Keratinocyte (primary cell): Measurements from ENCODE around the gene PRKAR1B. TPM values are rescaled to one million over a fixed set of nuclear protein-coding genes. Genes with fewer than 3 reads are reported as not detected.

Experiments used
- DNase-seq: peaks from one replicate; pipeline ENCODE4 v3.0.0-alpha.2; 2011; ENCODE audit warnings: low read depth, missing footprints, low spot score
- FAIRE-seq: peaks from 2 replicates; lab custom pipeline; 2011; peaks lifted over from hg19 to GRCh38; lab: Jason Lieb, UNC
- H2AFZ ChIP-seq: 2 replicates; pipeline ENCODE4 v1.6.0; 2012; ENCODE audit warnings: low read length, control low read depth, inconsistent platforms; ENCODE audit not compliant: control insufficient read depth
- H3K27ac ChIP-seq: 2 replicates; pipeline ENCODE4 v1.5.1; 2011; ENCODE audit warnings: low read length; ENCODE audit not compliant: control insufficient read depth, insufficient read depth
- H3K27me3 ChIP-seq: 3 replicates; pipeline ENCODE4 v1.6.0; 2011; ENCODE audit warnings: low read length; ENCODE audit not compliant: control insufficient read depth, insufficient read depth; ENCODE audit errors: extremely low read depth
- H3K36me3 ChIP-seq, 2 experiments: 2 replicates in 1 of 2; 3 replicates in 1 of 2; pipeline ENCODE4 v1.5.1; 2011; ENCODE audit warnings: low read length in 2 of 2, mild to moderate bottlenecking in 1 of 2; ENCODE audit not compliant: control insufficient read depth in 2 of 2, insufficient read depth in 2 of 2; ENCODE audit errors: extremely low read depth in 1 of 2
- H3K4me1 ChIP-seq: 3 replicates; pipeline ENCODE4 v1.5.1; 2011; ENCODE audit warnings: low read length; ENCODE audit not compliant: control insufficient read depth, insufficient read depth; ENCODE audit errors: extremely low read depth
- H3K4me2 ChIP-seq: 3 replicates; pipeline ENCODE4 v1.6.0; 2011; ENCODE audit warnings: low read depth, low read length; ENCODE audit not compliant: control insufficient read depth, insufficient read depth; ENCODE audit errors: extremely low read depth
- H3K4me3 ChIP-seq, 3 experiments: fragments of 200-600 bp in 1 of 3; sonication (generic) in 1 of 3; 2 replicates in 2 of 3; 3 replicates in 1 of 3; pipeline ENCODE4 v1.5.1; 2011 to 2016; ENCODE audit warnings: low read length in 3 of 3, mild to moderate bottlenecking in 3 of 3, control low read depth in 2 of 3, inconsistent platforms in 1 of 3, low read depth in 1 of 3, mixed read lengths in 1 of 3, mixed run types in 1 of 3, moderate library complexity in 1 of 3; ENCODE audit not compliant: control insufficient read depth in 2 of 3, insufficient read depth in 2 of 3; ENCODE audit errors: extremely low read depth in 1 of 3
- H3K79me2 ChIP-seq: 2 replicates; pipeline ENCODE4 v1.6.0; 2012; ENCODE audit warnings: low read length; ENCODE audit not compliant: control insufficient read depth, insufficient read depth
- H3K9ac ChIP-seq: 3 replicates; pipeline ENCODE4 v1.6.0; 2011; ENCODE audit warnings: low read length; ENCODE audit not compliant: control insufficient read depth, insufficient read depth; ENCODE audit errors: extremely low read depth
- H3K9me1 ChIP-seq: 3 replicates; pipeline ENCODE4 v1.6.0; 2011; ENCODE audit warnings: low read length; ENCODE audit not compliant: control insufficient read depth, insufficient read depth; ENCODE audit errors: extremely low read depth
- H3K9me3 ChIP-seq: 2 replicates; pipeline ENCODE4 v1.5.1; 2012; ENCODE audit warnings: low read depth, low read length; ENCODE audit not compliant: control insufficient read depth
- H4K20me1 ChIP-seq: 3 replicates; pipeline ENCODE4 v1.6.0; 2011; ENCODE audit warnings: low read length; ENCODE audit not compliant: control insufficient read depth, insufficient read depth; ENCODE audit errors: extremely low read depth
- CTCF ChIP-seq, 3 experiments: IDR thresholded peaks in 1 of 3; conservative IDR thresholded peaks in 1 of 3; optimal IDR thresholded peaks in 1 of 3; 2 replicates in 2 of 3; 3 replicates in 1 of 3; pipeline versions ENCODE3 to v1.5.1; 2011; ENCODE audit warnings: low read length in 3 of 3, mild to moderate bottlenecking in 3 of 3, moderate library complexity in 2 of 3, control low read depth in 1 of 3, inconsistent platforms in 1 of 3; ENCODE audit not compliant: insufficient read depth in 2 of 3; ENCODE audit errors: extremely low read depth in 1 of 3
- EZH2 ChIP-seq: IDR thresholded peaks from one replicate; pipeline ENCODE4 v1.6.1; 2012; ENCODE audit warnings: inconsistent platforms, mild to moderate bottlenecking, low read length, moderate library complexity
- dilution Hi-C: fragments of 300-500 bp; cut with MboI; formaldehyde crosslinking; loops from one replicate; pipeline ENCODE4 v1.7.0; 2020; ENCODE audit warnings: low sequenced_read_pairs; ENCODE audit not compliant: extremely low pct_ligation_motif_present
- polyA plus RNA-seq, 5 experiments: library from polyadenylated mRNA; depleted of rRNA in 3 of 5; stranded (reverse) in 3 of 5; stranded (forward) in 1 of 5; unstranded in 1 of 5; fragments of >200 nt; gene quantifications; 1 replicate in 1 of 5; 2 replicates in 3 of 5; 3 replicates in 1 of 5; pipeline versions ENCODE4 v1.2.1 to v1.2.3, GENCODE V29; 2011 to 2012; ENCODE audit warnings: missing spikeins in 2 of 5, low read depth in 1 of 5, low replicate concordance in 1 of 5

The PRKAR1B gene
- polyA plus RNA-seq, 1 donor (not counting 4 experiments of a cell fraction or from before 2014, with no cell fraction given): 10.8 TPM

- Histone ChIP-seq H2AFZ (no peak overlapping the region), H3K27me3 (no peaks in the 10 kb centered on the region), H3K4me2 (no peak overlapping the region), H3K4me1 (no peaks in the 10 kb centered on the region), H3K36me3 (peaks cover 23 to 31% of the 10 kb centered on the region in 2 experiments), H3K9me1 (no peaks in the 10 kb centered on the region), H3K9ac (no peak overlapping the region), H3K79me2 (no peaks in the 10 kb centered on the region), H4K20me1 (no peaks in the 10 kb centered on the region), H3K4me3 (no peak overlapping the region), H3K9me3 (no peaks in the 10 kb centered on the region), H3K27ac (no peak overlapping the region)
- DNase-seq: no peak
- dilution Hi-C loops: no loop called here
- FAIRE-seq: no peak
- TF ChIP-seq EZH2 (no peak), CTCF (optimal IDR thresholded peaks at IDR 0.05 in 1 of 3, IDR thresholded peaks at IDR 0.05 in 1 of 3, conservative IDR thresholded peaks at IDR 0.05 in 1 of 3; ENCODE audit: extremely low read depth in 1 of 3, insufficient read depth in 2 of 3, low read length in 3 of 3) (no peak)
Measured at GRCh38 chr7:768881-769504, 41.9 kb upstream of the PRKAR1B start.

DNA sequence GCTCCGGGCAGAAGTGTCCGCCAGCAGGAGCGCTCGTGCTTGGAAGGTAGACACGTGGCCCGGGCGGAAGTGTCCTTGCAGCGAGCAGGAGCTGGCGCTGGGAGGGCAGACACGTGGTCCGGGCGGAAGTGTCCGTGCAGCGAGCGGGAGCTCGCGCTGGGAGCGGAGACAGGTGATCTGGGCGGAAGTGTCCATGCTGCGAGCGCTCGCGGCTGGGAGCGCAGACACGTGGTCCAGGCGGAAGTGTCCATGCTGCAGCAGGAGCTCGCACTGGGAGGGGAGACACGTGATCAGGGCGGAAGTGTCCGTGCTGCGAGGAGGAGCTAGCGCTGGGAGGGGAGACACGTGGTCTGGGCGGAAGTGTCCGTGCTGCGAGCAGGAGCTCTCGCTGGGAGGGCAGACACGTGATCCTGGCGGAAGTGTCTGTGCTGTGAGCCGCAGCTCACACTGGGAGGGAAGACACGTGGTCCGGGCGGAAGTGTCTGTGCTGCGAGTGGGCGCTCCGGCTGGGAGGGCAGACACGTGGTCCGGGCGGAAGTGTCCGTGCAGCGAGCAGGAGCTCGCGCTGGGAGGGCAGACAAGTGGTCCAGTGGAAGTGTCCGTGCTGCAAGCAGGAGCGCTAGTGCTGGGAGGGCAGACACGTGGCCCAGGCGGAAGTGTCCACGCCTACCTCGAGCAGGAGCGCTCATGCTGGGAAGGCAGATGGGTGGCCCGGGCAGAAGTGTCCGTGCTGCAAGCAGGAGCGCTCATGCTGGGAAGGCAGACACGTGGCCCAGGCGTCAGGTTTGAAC lies 41.1 kb upstream of the PRKAR1B start:
- no peak for FAIRE-seq
- H3K79me2 ChIP-seq: no peaks in the 10 kb centered on the region
- no peaks in the 10 kb centered on the region for H3K9me1 ChIP-seq
- H3K9me3 ChIP-seq: no peaks in the 10 kb centered on the region
- H4K20me1 ChIP-seq: no peaks in the 10 kb centered on the region
- TF ChIP-seq CTCF (optimal IDR thresholded peaks at IDR 0.05 in 1 of 3, IDR thresholded peaks at IDR 0.05 in 1 of 3, conservative IDR thresholded peaks at IDR 0.05 in 1 of 3; ENCODE audit: extremely low read depth in 1 of 3, insufficient read depth in 2 of 3, low read length in 3 of 3) (no peak), EZH2 (no peak)
- H3K36me3 ChIP-seq: peaks cover 26 to 35% of the 10 kb centered on the region in 2 experiments
- no peak overlapping the region for H3K4me2 ChIP-seq
- dilution Hi-C loops: no loop called here
- no peaks in the 10 kb centered on the region for H3K27me3 ChIP-seq
- no peak overlapping the region for H3K4me3 ChIP-seq
- DNase-seq: no peak
- no peak overlapping the region for H2AFZ ChIP-seq
- no peak overlapping the region for H3K27ac ChIP-seq
- no peak overlapping the region for H3K9ac ChIP-seq
- H3K4me1 ChIP-seq: no peaks in the 10 kb centered on the region
